ENCODE data around the gene EXPH5. TPM values are rescaled to one million over a fixed set of nuclear protein-coding genes. Genes with fewer than 3 reads are reported as not detected.

Gene EXPH5
- total and polyA plus RNA-seq, 9 of the 15 experiments (the other 6 are each of a cell fraction or from before 2014, with no cell fraction given), result 1.3 to 8.5 (median 4.8) TPM

- TF ChIP-seq ZNF511 (CRISPR knock-in tag; IDR thresholded peaks at IDR 0.05) (peak; percentile 69; the same call in 1 of the 2 replicates), KLF1 (tag; IDR thresholded peaks at IDR 0.05) (no peak), HNRNPLL (IDR thresholded peaks at IDR 0.05; ENCODE audit: low read depth, low read length, poor library complexity, severe bottlenecking) (peak; percentile 79), SIN3A (IDR thresholded peaks at IDR 0.05; ENCODE audit: borderline replicate concordance in 2 of 2, control insufficient read depth in 1 of 2, low read depth in 2 of 2, low read length in 2 of 2) (peak; percentile 63 to 78; a peak in 1 of 4 replicates), CEBPG (CRISPR knock-in tag; IDR thresholded peaks at IDR 0.05) (peak; percentile 60), CEBPG (tag; conservative IDR thresholded peaks at IDR 0.05 in 1 of 2, IDR thresholded peaks at IDR 0.05 in 1 of 2) (peak; percentile 46 to 86; a peak in 3 of 4 replicates), NR2C1 (IDR thresholded peaks at IDR 0.05) (no peak), NR2C1 (tag; IDR thresholded peaks at IDR 0.05) (peak; percentile 27; the same call in 1 of the 2 replicates), TFAP4 (CRISPR knock-in tag; IDR thresholded peaks at IDR 0.05; ENCODE audit: borderline replicate concordance) (peak; percentile 82), ZNF766 (CRISPR knock-in tag; conservative IDR thresholded peaks at IDR 0.05) (0 out of 2 replicates have a peak, but pooled peaks have one; percentile 15), MTA3 (IDR thresholded peaks at IDR 0.05; ENCODE audit: borderline replicate concordance) (peak; percentile 85; the same call in 1 of the 2 replicates), TAF1 (IDR thresholded peaks at IDR 0.05; ENCODE audit: control insufficient read depth, extremely low read depth, insufficient read depth, low read length, severe bottlenecking) (peak; percentile 87), ZEB2 (IDR thresholded peaks at IDR 0.05) (no peak), ZNF232 (CRISPR knock-in tag; IDR thresholded peaks at IDR 0.05) (no peak), BHLHE40 (IDR thresholded peaks at IDR 0.05; ENCODE audit: low read length) (0 out of 2 replicates have a peak, but pooled peaks have one; percentile 18), JUND (IDR thresholded peaks at IDR 0.05; ENCODE audit: borderline replicate concordance, low read depth, low read length) (peak; percentile 88), JUND (tag; IDR thresholded peaks at IDR 0.05; ENCODE audit: borderline replicate concordance, low read depth, low read length) (peak; percentile 80; the same call in 2 of the 3 replicates), ZNF75A (CRISPR knock-in tag; IDR thresholded peaks at IDR 0.05) (no peak), SREBF1 (IDR thresholded peaks at IDR 0.05; ENCODE audit: borderline replicate concordance, low read depth, low read length) (peak; percentile 29; the same call in 1 of the 2 replicates), SNRNP70 (optimal IDR thresholded peaks at IDR 0.05; ENCODE audit: low read depth, low read length) (no peak), RUNX1 (IDR thresholded peaks at IDR 0.05; ENCODE audit: low read depth) (peak; percentile 38; the same call in 1 of the 2 replicates), CREB1 (IDR thresholded peaks at IDR 0.05) (peak; percentile 94), CREB1 (CRISPR knock-in tag; IDR thresholded peaks at IDR 0.05) (peak; percentile 95), ZNF589 (CRISPR knock-in tag; IDR thresholded peaks at IDR 0.05; ENCODE audit: low read depth) (no peak), POLR2AphosphoS2 (IDR thresholded peaks at IDR 0.05; ENCODE audit: low read length) (peak; percentile 90; the same call in 1 of the 2 replicates), MTA2 (IDR thresholded peaks at IDR 0.05; ENCODE audit: low read depth) (no peak), PHF20 (IDR thresholded peaks at IDR 0.05; ENCODE audit: partially characterized antibody) (peak; percentile 95), TOE1 (IDR thresholded peaks at IDR 0.05; ENCODE audit: borderline replicate concordance) (peak; percentile 60; the same call in 1 of the 2 replicates), TOE1 (CRISPR knock-in tag; IDR thresholded peaks at IDR 0.05; ENCODE audit: borderline replicate concordance, low read depth) (no peak)
Measured at GRCh38 chr11:108467091-108467823, 126.3 kb downstream of the EXPH5 start, which contains the start of gene C11orf65 (continued).
